GM12891 (cell line): ENCODE measurements around the gene WDR81.
A peak's percentile ranks its signal among the peaks of the same experiment; 100 is the strongest.
"Not testable (repeated sequence)": the region's sequence is repeated elsewhere in the genome, so short reads cannot be mapped to it uniquely, and the experiment has no call there.

Experiments
- DNase-seq: peaks from one replicate; pipeline ENCODE4 v3.0.0; 2011; ENCODE audit warnings: low spot score; ENCODE audit not compliant: insufficient read length
- FAIRE-seq: peaks from 2 replicates; lab custom pipeline; 2011; peaks lifted over from hg19 to GRCh38; lab: Jason Lieb, UNC
- PAX5 ChIP-seq: IDR thresholded peaks from 2 replicates; pipeline ENCODE4 v1.6.1; 2011; ENCODE audit warnings: low read length, moderate library complexity, mild to moderate bottlenecking; ENCODE audit not compliant: insufficient read depth, severe bottlenecking
- POLR2A ChIP-seq: IDR thresholded peaks from 2 replicates; pipeline ENCODE4 v1.6.1; 2011; ENCODE audit warnings: low read depth, low read length, control low read depth
- POLR2AphosphoS5 ChIP-seq: IDR thresholded peaks from 2 replicates; pipeline ENCODE4 v1.6.1; 2011; ENCODE audit warnings: low read depth, low read length, control low read depth
- POU2F2 ChIP-seq: IDR thresholded peaks from 2 replicates; pipeline ENCODE4 v1.6.1; 2011; ENCODE audit warnings: low read depth, mild to moderate bottlenecking, control low read depth, low read length, moderate library complexity
- SPI1 ChIP-seq: IDR thresholded peaks from 2 replicates; pipeline ENCODE4 v1.6.1; 2011; ENCODE audit warnings: low read depth, low read length, control low read depth
- TAF1 ChIP-seq: IDR thresholded peaks from 2 replicates; pipeline ENCODE4 v1.6.1; 2011; ENCODE audit warnings: low read depth, low read length, control low read depth

Gene WDR81

DNA sequence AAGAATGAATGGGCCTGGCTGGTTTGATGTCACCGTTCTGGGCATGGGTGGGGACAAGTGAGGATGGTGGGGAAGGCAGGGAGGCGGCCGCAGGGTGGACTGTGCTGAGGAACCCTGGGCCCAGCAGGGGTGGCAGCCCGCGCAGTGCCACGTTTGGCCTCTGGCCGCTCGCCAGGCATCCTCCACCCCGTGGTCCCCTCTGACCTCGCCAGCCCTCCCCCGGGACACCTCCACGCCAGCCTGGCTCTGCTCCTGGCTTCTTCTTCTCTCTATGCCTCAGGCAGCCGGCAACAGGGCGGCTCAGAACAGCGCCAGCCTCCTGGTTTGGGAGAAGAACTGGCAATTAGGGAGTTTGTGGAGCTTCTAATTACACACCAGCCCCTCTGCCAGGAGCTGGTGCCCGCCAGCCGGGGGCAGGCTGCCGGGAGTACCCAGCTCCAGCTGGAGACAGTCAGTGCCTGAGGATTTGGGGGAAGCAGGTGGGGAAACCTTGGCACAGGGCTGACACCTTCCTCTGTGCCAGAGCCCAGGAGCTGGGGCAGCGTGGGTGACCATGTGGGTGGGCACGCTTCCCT, 30.8 kb downstream of the WDR81 start:
- no peak for FAIRE-seq
- no peak for DNase-seq
- TF ChIP-seq SPI1, result no peak
- TF ChIP-seq TAF1, result no peak
- no peak for TF ChIP-seq POU2F2
- no peak for TF ChIP-seq PAX5

DNA sequence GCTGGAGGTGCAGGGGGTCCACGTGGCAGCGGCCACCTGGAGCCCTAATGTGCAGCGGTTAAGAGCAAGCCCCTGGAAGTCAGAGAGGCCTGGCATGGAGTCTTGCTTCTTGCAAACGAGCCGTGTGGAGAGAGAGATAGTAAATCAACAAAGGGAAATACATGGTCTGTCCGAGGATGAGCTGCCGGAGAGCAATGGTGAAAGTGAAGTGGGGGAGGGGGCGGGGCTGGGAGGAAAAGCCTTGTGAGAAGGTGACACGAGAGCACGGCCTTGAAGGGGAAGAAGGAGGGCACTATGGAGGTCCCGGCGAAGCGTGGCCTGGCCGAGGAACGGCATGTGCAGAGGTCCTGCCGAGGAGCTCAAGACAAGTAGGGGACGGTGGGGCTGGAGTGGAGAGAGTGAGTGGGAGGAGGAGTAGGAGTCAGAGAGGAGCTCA, 31.3 kb downstream of the WDR81 start:
- TF ChIP-seq POLR2AphosphoS5, result no peak
- no peak for TF ChIP-seq SPI1
- no peak for TF ChIP-seq POU2F2
- no peak for TF ChIP-seq POLR2A
- DNase-seq, result no peak
- no peak for FAIRE-seq

DNA sequence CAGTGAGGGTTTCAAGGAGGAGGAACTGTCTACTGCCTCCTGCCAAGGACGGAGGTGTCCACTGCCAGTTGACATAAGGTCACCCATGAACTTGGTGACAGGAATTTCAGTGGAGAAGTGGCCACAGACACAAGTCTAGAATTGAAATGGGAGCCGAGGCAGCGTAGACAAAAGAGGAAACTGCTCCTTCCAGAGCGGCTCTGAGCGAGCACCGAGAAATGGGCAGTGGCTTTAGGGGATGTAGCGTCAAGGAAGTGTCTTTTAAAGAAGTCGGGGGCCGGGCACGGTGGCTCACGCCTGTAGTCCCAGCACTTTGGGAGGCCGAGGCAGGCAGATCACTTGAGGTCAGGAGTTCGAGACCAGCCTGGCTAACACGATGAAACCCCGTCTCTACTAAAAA, 34.3 kb downstream of the WDR81 start:
- FAIRE-seq (no peak), DNase-seq (no peak)

DNA sequence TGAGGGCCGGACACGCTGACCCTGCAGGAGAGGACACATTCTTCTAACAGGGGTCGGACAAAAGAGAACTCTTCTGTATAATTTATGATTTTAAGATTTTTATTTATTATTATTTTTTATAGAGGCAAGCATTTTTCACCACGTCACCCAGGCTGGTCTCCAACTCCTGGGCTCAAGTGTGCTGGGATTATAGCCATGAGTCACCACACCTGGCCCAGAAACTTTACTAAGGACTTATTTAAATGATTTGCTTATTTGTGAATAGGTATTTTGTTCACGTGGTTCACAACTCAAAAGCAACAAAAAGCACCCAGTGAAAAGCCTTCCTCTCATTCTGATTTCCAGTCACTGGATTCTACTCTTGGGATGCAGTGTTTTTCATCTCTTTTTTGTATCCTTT, 35.0 kb downstream of the WDR81 start:
- DNase-seq (no peak), FAIRE-seq (no peak)
- TF ChIP-seq POU2F2 (no peak), PAX5 (no peak), POLR2A (no peak), POLR2AphosphoS5 (no peak), SPI1 (no peak), TAF1 (no peak)

More for the DNA sequence above, 34.3 kb downstream of the WDR81 start:
- TF ChIP-seq POU2F2 (no peak), POLR2A (no peak), SPI1 (no peak), POLR2AphosphoS5 (no peak), TAF1 (no peak), PAX5 (no peak)

DNA sequence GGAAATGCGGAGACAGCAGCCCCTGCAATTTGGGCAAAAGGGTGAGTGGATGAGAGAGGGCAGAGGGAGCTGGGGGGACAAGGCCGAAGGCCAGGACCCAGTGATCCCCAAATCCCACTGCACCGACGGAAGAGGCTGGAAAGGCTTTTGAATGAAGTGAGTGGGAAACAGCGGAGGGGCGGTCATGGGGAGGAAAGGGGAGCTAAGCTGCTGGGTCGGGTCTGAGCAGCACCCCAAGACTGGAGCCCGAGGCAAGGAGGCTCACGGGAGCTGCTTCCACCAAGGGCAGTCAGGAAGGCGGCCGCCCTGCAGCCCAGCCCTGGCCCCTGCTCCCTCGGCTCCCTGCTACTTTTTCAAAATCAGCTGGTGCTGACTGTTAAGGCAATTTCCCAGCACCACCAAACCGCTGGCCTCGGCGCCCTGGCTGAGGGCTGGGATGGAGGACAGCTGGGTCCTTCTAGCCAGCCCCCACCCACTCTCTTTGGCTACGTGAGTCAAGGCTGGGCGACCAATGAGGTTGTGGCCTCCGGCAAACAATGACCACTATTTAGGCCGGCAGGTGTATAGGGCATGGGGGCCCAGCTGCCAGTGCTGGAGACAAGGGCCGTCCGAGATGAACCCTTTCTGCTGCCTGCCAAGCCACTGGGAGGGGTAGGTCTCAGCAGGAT, 37.9 kb downstream of the WDR81 start:
- no peak for TF ChIP-seq TAF1
- no peak for TF ChIP-seq PAX5
- no peak for TF ChIP-seq SPI1
- TF ChIP-seq POU2F2, result no peak
- TF ChIP-seq POLR2A, result no peak
- TF ChIP-seq POLR2AphosphoS5, result no peak
- FAIRE-seq (peak; percentile 13), DNase-seq (no peak)

DNA sequence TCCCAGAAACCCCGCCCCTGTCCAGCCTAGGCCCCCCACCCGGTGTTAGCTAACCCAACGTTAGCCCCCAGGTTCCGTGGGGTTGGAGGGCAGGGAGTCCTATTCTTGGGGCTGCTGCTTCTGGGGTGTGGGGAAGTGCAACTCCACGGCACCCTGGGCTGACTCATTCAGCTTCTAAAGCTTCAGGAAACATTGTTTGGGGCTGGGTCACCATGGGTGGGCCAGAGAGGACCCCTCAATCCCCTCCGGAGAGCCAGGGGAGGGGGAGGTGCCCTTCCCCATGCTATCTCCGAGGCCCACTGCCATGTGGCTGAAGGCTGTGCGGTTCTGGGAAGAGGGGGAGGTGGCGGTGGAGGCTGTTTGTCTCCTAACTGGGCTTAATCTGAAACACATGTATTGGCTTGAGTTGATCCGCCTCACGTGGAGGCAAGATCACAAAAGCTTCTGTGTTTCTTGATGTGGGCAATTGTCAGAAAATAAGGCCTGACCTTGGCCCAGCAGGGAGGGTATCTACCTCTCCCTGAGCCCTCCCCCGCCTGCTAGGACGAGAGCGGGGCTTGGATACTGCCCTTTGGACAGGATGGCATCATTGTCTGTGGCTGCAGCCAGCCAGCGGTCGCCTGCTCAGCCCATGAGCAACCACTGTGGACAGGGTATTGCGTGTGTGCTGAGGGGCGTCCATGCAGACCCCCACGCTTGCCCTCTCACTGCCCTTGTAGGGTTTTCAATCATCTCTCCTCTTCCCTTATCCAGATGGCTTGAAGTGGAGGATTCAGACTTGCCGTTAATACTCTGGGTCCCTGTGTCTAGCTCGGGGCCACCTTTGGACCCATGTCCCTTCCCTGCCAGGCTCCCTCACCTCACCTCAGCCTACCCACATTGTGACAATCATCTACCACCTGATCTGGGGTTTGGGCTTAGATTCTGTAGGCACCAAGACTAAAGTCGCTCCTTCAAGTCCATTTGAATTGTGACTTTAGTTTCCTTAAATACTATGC, 38.7 kb downstream of the WDR81 start:
- DNase-seq (no peak), FAIRE-seq (peak; percentile 80)
- TF ChIP-seq SPI1 (peak; percentile 83), TAF1 (no peak)

DNA sequence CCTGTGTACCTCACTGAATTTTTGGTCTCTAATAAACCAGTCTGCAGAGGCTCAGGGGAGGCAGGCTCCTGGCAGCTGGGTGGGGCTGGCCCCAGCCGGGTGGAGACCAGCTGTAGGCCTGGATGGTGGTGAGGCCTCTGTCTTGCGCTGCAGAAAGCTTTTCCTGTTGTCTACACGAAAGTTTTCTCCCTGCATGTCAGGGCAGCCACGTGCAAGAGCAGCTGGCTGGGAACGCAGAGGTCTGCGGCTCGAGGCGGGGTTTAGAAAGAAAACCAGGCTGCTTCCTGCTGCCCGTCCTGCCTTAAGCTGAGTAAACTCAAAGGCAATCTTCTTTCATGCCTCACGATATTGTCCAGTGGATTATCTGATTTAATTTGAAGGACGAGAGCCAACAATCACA, 39.8 kb downstream of the WDR81 start:
- DNase-seq, result no peak
- no peak for TF ChIP-seq SPI1
- peak; percentile 81 for FAIRE-seq

DNA sequence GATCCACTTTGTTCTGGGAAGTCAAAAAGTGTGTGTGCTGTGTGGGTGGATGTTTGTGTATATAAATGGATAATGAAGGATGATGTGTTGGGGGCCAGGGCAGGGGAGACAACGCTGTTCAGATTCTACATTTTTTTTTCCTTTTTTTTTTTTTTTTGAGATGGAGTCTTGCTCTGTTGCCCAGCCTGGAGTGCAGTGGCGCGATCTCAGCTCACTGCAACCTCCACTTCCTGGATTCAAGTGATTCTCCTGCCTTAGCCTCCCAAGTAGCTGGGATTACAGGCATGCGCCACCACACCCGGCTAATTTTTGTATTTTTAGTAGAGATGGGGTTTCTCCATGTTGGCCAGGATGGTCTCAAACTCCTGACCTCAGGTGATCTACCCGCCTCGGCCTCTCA, 40.2 kb downstream of the WDR81 start:
- FAIRE-seq, DNase-seq: not testable (repeated sequence)

DNA sequence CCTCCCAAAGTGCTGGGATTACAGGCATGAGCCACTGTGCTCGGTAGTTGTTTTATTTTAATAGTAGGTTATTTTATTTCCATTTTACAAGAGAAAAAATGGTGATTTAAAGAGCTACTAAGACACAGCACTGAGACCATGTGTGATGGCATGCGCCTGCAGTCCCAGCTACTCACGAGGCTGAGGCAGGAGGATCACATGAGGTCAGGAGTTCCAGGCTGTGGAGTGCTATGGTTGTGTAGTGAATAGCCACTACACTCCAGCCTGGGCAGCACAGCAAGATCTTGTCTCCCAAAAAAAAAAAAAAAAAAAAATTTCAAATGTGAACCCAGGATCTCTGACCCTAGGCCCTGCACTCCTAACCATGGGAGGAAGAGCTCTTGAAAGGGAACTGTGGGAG, 41.1 kb downstream of the WDR81 start:
- FAIRE-seq (no peak), DNase-seq (no peak)
- no peak for TF ChIP-seq TAF1
- TF ChIP-seq PAX5, result no peak
- TF ChIP-seq SPI1, result no peak
- no peak for TF ChIP-seq POLR2A
- TF ChIP-seq POU2F2, result no peak
- no peak for TF ChIP-seq POLR2AphosphoS5

DNA sequence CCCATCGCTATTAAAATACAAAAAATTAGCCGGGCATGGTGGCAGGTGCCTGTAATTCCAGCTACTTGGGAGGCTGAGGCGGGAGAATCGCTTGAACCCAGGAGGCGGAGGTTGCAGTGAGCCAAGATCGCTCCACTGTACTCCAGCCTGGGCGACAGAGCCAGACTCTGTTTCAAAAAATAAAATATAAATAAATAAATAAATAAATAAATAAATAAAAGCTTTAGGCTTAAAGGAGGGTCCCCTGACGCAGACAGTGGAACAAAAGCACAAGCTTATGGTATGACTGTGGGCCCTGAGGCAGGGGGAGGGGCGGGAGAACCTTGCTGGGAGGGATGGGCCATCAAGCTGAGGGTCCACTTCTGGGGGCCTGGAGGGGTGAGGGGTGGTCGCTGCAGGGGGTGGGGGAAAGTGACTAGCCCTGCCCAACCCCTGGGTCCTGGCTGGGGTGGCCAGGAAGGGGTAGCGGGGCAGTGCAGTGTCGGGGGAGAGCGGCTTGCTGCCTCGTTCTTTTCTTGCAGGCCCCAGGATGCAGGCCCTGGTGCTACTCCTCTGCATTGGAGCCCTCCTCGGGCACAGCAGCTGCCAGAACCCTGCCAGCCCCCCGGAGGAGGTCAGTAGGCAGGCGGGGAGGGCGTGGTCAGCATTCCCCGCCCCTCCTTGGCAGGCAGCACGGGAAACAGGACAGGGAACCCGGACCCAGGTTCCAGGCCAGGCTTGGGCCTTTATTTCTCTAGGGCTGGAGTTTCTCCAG, 42.1 kb downstream of the WDR81 start:
- DNase-seq (no peak), FAIRE-seq (no peak)
- no peak for TF ChIP-seq POLR2A
- TF ChIP-seq POLR2AphosphoS5, result no peak
- no peak for TF ChIP-seq SPI1
